GM19025 (cell line): ENCODE data around the gene WNT7B.

Source experiments
- ATAC-seq: cut with Tn5 transposase; IDR thresholded peaks from one replicate; pipeline ENCODE4 v1.9.1; 2021; ENCODE audit warnings: mild to moderate bottlenecking, low read depth, moderate library complexity; ENCODE audit not compliant: unreplicated experiment

The WNT7B gene

GRCh38 chr22:45933506-45934167 lies 43.3 kb downstream of the WNT7B start:
- no peak for ATAC-seq

- no peak for ATAC-seq
Measured at GRCh38 chr22:45932071-45932470, 44.9 kb downstream of the WNT7B start.

GRCh38 chr22:45931042-45931441 lies 45.9 kb downstream of the WNT7B start:
- no peak for ATAC-seq

GRCh38 chr22:45930324-45930723 lies 46.6 kb downstream of the WNT7B start:
- ATAC-seq: no peak

- ATAC-seq: no peak
Measured at GRCh38 chr22:45929649-45930048, 47.3 kb downstream of the WNT7B start.

- no peak for ATAC-seq
Measured at GRCh38 chr22:45928726-45929368, 48.1 kb downstream of the WNT7B start.

GRCh38 chr22:45927059-45927458 lies 49.9 kb downstream of the WNT7B start:
- ATAC-seq: no peak

GRCh38 chr22:45926433-45926832 lies 50.5 kb downstream of the WNT7B start:
- ATAC-seq: no peak

GRCh38 chr22:45925811-45926351 lies 51.1 kb downstream of the WNT7B start:
- ATAC-seq: no peak

- ATAC-seq: no peak
Measured at GRCh38 chr22:45923835-45924234, 53.1 kb downstream of the WNT7B start.

GRCh38 chr22:45923212-45923611 lies 53.8 kb downstream of the WNT7B start:
- ATAC-seq: no peak

- no peak for ATAC-seq
Measured at GRCh38 chr22:45922661-45923060, 54.3 kb downstream of the WNT7B start.

- ATAC-seq: no peak
Measured at GRCh38 chr22:45922256-45922655, 54.7 kb downstream of the WNT7B start.

GRCh38 chr22:45919504-45920286 lies 57.3 kb downstream of the WNT7B start:
- ATAC-seq: no peak

- no peak for ATAC-seq
Measured at GRCh38 chr22:45918459-45919370, 58.2 kb downstream of the WNT7B start.

- no peak for ATAC-seq
Measured at GRCh38 chr22:45917700-45918458, 59.1 kb downstream of the WNT7B start.

GRCh38 chr22:45917146-45917545 lies 59.8 kb downstream of the WNT7B start:
- ATAC-seq: no peak

- ATAC-seq: no peak
Measured at GRCh38 chr22:45916515-45916914, 60.4 kb downstream of the WNT7B start.

GRCh38 chr22:45915841-45916240 lies 61.1 kb downstream of the WNT7B start:
- no peak for ATAC-seq

- ATAC-seq: no peak
Measured at GRCh38 chr22:45915151-45915550, 61.8 kb downstream of the WNT7B start.
